ENCODE data around the gene MRTO4.
"Not testable (repeated sequence)": the region's sequence is repeated elsewhere in the genome, so short reads cannot be mapped to it uniquely, and the experiment has no call there.

MRTO4 gene

DNA sequence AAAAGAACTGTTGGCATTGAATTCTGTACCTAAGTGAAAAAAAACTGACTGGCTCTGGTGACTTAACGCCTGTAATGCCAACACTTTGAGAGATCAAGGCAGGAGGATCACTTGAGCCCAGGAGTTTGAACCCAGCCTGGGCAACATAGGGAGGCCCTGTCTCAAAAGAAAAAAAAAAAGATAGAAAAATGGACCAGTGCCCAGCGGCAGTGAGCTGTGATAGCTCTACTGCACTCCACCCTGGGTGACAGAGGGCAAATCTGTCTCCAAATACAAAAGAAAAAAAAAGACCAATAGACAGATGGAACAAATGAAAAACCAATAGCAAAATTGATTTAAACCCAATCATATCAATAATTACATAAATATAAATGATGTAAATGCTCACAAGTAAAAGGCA, 37.6 kb downstream of the MRTO4 start:
- no peak for FAIRE-seq
- TF ChIP-seq, protein P1, sequence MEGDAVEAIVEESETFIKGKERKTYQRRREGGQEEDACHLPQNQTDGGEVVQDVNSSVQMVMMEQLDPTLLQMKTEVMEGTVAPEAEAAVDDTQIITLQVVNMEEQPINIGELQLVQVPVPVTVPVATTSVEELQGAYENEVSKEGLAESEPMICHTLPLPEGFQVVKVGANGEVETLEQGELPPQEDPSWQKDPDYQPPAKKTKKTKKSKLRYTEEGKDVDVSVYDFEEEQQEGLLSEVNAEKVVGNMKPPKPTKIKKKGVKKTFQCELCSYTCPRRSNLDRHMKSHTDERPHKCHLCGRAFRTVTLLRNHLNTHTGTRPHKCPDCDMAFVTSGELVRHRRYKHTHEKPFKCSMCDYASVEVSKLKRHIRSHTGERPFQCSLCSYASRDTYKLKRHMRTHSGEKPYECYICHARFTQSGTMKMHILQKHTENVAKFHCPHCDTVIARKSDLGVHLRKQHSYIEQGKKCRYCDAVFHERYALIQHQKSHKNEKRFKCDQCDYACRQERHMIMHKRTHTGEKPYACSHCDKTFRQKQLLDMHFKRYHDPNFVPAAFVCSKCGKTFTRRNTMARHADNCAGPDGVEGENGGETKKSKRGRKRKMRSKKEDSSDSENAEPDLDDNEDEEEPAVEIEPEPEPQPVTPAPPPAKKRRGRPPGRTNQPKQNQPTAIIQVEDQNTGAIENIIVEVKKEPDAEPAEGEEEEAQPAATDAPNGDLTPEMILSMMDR (IDR thresholded peaks at IDR 0.05; ENCODE audit: insufficient read depth, missing control alignments) = no peak
- DNase-seq (ENCODE audit: insufficient read length, low spot score) = no peak

DNA sequence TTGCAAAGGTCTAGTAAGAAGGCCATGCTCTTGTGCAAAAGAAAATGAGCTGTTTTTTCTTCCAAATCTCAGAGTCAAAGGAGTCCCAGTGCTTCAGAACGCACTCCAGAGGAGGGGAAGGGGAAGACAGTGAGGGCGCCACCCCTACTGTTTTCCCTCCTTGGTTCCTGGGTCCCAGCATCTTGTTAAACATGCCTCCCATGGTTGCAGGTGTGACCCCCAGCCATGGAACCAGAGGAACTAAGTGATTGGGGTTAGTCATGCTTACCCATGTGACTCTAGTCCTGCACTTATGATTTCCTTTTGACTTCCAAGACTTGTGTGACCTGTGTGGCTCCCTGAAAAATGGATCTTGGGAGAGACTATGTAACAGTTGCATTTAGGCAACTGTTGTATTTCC, 43.0 kb downstream of the MRTO4 start:
- FAIRE-seq (no peak), DNase-seq (ENCODE audit: insufficient read length, low spot score) (no peak)
- TF ChIP-seq, protein P1 (IDR thresholded peaks at IDR 0.05; ENCODE audit: insufficient read depth, missing control alignments) = no peak

DNA sequence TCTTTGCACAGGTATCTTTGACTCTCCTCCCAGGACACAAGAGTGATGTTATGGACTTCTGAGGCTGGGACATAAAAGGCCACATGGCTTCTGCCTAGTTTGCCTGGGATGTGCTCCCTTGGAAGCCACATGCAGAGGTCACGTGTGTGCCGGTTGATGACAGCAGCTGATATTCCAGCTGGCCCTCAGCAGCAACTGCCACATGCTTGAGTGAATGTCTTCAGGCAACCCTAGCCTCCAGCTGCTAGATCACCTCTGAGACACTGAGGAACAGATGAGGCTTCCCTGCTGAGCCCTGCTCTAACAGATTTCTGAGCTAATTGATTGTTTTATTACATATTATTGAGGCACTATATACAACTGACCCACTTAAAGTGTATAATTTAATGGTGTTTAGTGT, 48.6 kb downstream of the MRTO4 start:
- DNase-seq (ENCODE audit: insufficient read length, low spot score) (no peak), FAIRE-seq (no peak)
- TF ChIP-seq, protein P1 (IDR thresholded peaks at IDR 0.05; ENCODE audit: insufficient read depth, missing control alignments) = no peak

DNA sequence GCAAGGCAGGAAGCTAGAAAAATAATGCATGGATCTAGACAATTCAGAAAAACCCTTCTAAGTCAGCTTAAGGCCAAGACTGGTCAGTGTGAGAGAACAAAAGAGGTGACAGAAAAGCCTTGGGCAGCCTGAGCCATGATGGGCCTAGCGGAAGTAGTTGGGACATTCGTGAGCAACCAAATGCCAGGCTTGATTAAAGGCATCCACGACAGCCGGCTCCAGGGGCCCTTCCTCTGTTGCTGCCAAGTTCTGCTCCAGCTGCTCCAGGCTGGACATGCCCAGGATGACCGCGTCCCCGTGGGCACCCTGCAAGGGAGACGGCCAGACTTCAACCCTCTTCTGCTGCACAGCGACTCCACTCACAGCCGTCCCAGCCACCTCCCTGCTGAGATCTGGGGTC, 52.5 kb downstream of the MRTO4 start:
- DNase-seq (ENCODE audit: insufficient read length, low spot score); FAIRE-seq: not testable (repeated sequence)

DNA sequence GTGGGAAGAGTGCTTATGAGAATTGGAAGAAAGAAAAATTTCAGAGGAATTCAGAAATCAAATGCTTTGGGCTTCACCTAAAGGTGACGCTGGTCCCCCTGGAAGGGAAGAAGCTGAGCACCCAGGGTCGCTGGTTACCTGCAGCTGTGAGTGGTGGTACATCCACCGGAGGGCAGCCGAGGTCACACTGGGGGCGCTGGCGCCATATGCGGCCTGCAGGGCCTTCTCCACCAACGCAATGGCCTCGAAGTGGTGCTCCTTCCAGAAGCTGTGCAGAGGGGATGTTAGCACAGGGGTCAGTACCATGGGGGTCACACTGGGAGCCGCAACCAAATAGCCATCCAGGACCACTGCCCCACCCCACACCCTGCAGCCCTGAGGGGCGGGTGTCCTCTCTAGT, 54.3 kb downstream of the MRTO4 start:
- DNase-seq (ENCODE audit: insufficient read length, low spot score) = no peak
- TF ChIP-seq, protein P1 (IDR thresholded peaks at IDR 0.05; ENCODE audit: insufficient read depth, missing control alignments) = no peak
- no peak for FAIRE-seq

DNA sequence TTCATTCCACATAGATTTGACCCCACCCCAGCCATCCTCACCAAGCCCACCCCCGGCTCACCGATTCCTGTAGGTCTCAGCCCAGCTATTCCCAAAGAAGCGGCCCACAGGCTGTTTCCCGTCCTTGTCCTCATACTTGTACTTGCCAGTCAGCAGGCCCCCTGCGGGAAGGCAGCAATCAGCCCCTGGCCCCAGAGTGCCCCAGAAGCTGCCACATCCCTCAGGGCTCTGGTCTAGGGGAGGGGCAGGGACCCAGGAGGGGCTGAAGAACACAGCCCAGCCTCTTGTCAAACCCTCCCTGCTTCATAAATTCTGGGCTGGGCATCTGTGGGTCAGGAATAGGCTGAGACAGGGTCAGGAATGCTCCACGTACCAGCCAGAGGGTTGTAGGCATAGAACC, 55.3 kb downstream of the MRTO4 start:
- FAIRE-seq = no peak

DNA sequence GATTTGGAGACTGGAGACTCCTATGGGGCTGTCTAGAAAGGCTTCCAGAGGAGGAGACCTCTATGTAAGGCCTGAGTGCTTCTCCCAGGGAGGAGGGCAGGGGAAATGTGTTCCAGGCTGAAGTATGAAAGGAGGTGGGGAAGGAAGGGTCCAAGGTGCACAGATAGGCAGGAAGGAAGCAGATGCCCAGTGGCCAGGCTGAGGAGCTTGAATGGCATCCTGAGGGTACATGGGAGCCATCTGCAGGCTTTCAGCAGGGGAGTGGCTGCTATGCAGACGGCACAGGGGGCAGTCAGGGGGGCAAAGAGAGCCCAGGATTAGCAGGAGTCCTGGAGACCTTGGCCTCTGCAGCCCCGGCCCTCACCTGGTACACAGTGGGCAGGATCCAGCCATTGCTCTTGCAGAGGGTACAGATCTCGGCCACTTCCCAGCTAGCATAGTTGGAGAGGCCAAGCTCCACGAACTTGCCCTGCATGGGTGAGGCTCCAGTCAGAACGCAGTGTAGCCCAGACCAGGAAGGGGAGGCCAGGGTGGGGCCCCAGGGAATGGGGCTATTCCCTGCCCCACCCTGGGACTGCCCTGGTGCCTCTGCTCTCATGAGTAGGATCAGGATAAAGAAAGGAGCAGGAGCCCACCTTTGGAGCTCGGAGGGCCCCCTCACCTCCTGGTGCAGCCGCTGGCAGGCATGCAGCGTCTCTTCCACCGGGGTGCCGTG, 56.3 kb downstream of the MRTO4 start:
- TF ChIP-seq, protein P1 (IDR thresholded peaks at IDR 0.05; ENCODE audit: insufficient read depth, missing control alignments) = no peak
- FAIRE-seq (no peak), DNase-seq (ENCODE audit: insufficient read length, low spot score) (no peak)

More for the DNA sequence above, 55.3 kb downstream of the MRTO4 start:
- no peak for DNase-seq (ENCODE audit: insufficient read length, low spot score)
- TF ChIP-seq, protein P1 (IDR thresholded peaks at IDR 0.05; ENCODE audit: insufficient read depth, missing control alignments) = no peak
